Adrenal gland (tissue), 12 donors: Measurements from ENCODE around the gene EML6. TPM values are rescaled to one million over a fixed set of nuclear protein-coding genes. Genes with fewer than 3 reads are reported as not detected.

Experiments
- DNase-seq, 7 donors: peaks; one replicate each; pipeline ENCODE4 v3.0.0-alpha.2; 2019 to 2020
- H3K27ac ChIP-seq, 5 donors: fragments of 200-600 bp; sonication (generic) in 4 of 5; 1 replicate in 3 of 5; 2 replicates in 2 of 5; pipeline versions ENCODE4 v1.5.1 to v1.8.0; 2016 to 2020; ENCODE audit warnings: mild to moderate bottlenecking in 1 of 5
- H3K27me3 ChIP-seq: fragments of 200-600 bp; 2 replicates; pipeline ENCODE4 v1.8.0; 2021
- H3K36me3 ChIP-seq, 2 donors: fragments of 200-600 bp; replicated peaks in 1 of 2; 1 replicate in 1 of 2; 2 replicates in 1 of 2; pipeline versions ENCODE4 v1.5.1 to v1.8.0; 2018 to 2022
- H3K4me1 ChIP-seq, 2 donors: fragments of 200-600 bp; replicated peaks in 1 of 2; 1 replicate in 1 of 2; 2 replicates in 1 of 2; pipeline versions ENCODE4 v1.5.1 to v1.8.0; 2018 to 2021
- H3K4me3 ChIP-seq, 4 donors: fragments of 200-600 bp; sonication (generic) in 3 of 4; one replicate each; pipeline ENCODE4 v1.5.1; 2016 to 2018
- H3K9me3 ChIP-seq, 3 donors: fragments of 200-600 bp; sonication (generic) in 1 of 3; replicated peaks in 1 of 3; 1 replicate in 2 of 3; 2 replicates in 1 of 3; pipeline versions ENCODE4 v1.5.1 to v1.8.0; 2016 to 2021
- CTCF ChIP-seq, 6 experiments: fragments of 450-650 bp in 4 of 6; fragments of 200-600 bp in 2 of 6; sonication (generic) in 1 of 6; IDR thresholded peaks; 1 replicate in 5 of 6; 2 replicates in 1 of 6; pipeline versions ENCODE4 v1.5.1 to v1.8.0; 2016 to 2021; ENCODE audit warnings: antibody characterized with exemption in 6 of 6, mild to moderate bottlenecking in 2 of 6, moderate library complexity in 1 of 6
- POLR2A ChIP-seq, 2 donors: fragments of 450-650 bp; IDR thresholded peaks; one replicate each; pipeline ENCODE4 v1.6.1; 2017; ENCODE audit warnings: antibody characterized with exemption in 2 of 2, mild to moderate bottlenecking in 2 of 2, moderate library complexity in 1 of 2
- WGBS, 4 donors: extraction: QIAGEN DNeasy Blood & Tissue Kit in 2 of 4; methylation state at CpG; one replicate each; pipeline versions ENCODE4 v1.1.5 to v1.1.7; 2013 to 2017; 5-methylcytosine and 5-hydroxymethylcytosine counted together
- intact Hi-C, 2 donors: fragments of 100-400 bp; cut with DNase I; formaldehyde crosslinking; loops; one replicate each; pipeline versions ENCODE4 v1.14.1 to v1.15.0; 2022 to 2023
- polyA plus RNA-seq, 3 donors: library from polyadenylated mRNA; stranded (reverse); fragments of 200-250 nt in 2 of 3; fragments of 350-450 nt in 1 of 3; fragmentation: Illumina TruSeq in 1 of 3; extraction: RNeasy Lipid Tissue Mini Kit (QIAGEN cat#74804) in 1 of 3; gene quantifications; one replicate each; pipeline ENCODE4 v1.2.3, GENCODE V29; 2013 to 2014
- total RNA-seq, 9 donors: library from RNA; depleted of rRNA in 4 of 9; stranded (reverse); fragments of >200 nt in 4 of 9; fragments of 120-200 nt in 1 of 9; fragmentation: NEBNext Ultra II Directional in 1 of 9; extraction: Animal tissue kit (Norgen Biotek cat#: 25700) in 1 of 9; gene quantifications; one replicate each; pipeline versions ENCODE4 v1.1.0 to v1.2.4, GENCODE V29; 2013 to 2023
- donor health status: healthy with polysubstance abuse.
- donor health status: Bipolar disorder and iron deficiency.
- donor health status: DM: yes; HTN: yes; CAD: no.
- donor health status: DM: no; HTN: no; CAD: no.
- donor health status: DM: no; HTN: no; CAD: no.
- donor health status: DM: yes; HTN: yes; CAD: no.

Gene EML6
- total and polyA plus RNA-seq, 12 donors = 6.0 to 19.3 (median 10.9) TPM

DNA sequence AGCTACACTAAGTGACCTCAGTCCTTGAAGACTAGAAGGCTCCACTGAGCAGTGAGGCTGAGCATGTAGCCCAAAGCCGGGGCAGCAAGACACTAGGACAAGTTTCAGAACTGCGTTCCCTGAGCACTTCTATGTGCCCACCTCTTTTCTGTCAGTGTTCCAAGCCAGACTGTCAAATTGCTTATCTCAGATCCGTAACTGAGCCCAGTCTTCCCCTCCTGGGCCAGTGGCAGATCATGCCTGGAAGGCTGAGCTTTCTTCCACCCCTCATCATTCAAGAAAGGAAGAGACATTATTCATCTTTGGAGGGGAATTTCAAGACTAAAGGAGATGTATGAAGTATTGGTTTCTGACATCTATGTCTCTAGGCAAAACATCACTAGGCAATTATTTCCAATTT is 49.8 kb downstream of the EML6 start:
- Histone ChIP-seq H3K27ac (no peak overlapping the region), H3K4me1 (peaks cover 0 to 2% of the 10 kb centered on the region in 2 donors), H3K36me3 (no peaks in the 10 kb centered on the region), H3K27me3 (no peaks in the 10 kb centered on the region), H3K4me3 (no peak overlapping the region), H3K9me3 (no peaks in the 10 kb centered on the region)
- no peak for DNase-seq
- WGBS, 4 donors = 80 to 91% (median 87%) methylated on average over 2 to 3 of the region's 3 CpGs
- intact Hi-C loops = no loop called here
- no peak for TF ChIP-seq POLR2A (IDR thresholded peaks at IDR 0.05)
- no peak for TF ChIP-seq CTCF (IDR thresholded peaks at IDR 0.05)

DNA sequence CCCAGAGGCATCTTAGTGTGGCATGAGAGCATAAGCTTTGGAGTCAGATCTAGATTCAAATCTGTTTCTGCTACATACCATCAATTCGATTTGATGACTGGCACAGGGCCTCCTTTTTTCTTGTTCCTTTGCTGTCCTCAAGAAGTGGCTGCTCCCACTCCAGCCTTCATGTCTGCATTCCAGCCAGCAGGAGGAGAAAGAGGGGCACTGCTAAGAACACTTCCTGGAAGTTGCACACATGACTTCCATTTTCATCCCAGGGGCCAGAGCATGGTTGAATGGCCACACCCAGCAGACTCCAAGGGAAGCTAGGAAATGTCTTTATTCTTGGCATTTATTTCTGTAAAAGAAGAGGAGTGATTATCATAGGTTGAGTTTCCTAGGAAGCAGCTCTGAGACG is 50.4 kb downstream of the EML6 start:
- WGBS, 4 donors = 79 to 92% (median 88%) methylated on average over 2 of the region's 2 CpGs
- intact Hi-C loops = no loop called here
- H3K4me1 ChIP-seq = no peaks in the 10 kb centered on the region
- H3K27ac ChIP-seq = no peak overlapping the region
- no peaks in the 10 kb centered on the region for H3K9me3 ChIP-seq
- no peaks in the 10 kb centered on the region for H3K36me3 ChIP-seq
- no peaks in the 10 kb centered on the region for H3K27me3 ChIP-seq
- H3K4me3 ChIP-seq = no peak overlapping the region
- TF ChIP-seq CTCF (IDR thresholded peaks at IDR 0.05) (no peak), POLR2A (IDR thresholded peaks at IDR 0.05) (no peak)
- DNase-seq = no peak

GRCh38 chr2:54775710-54776109 is 52.2 kb downstream of the EML6 start:
- no peak for TF ChIP-seq POLR2A (IDR thresholded peaks at IDR 0.05)
- intact Hi-C loops = no loop called here
- Histone ChIP-seq H3K27ac (no peak overlapping the region), H3K4me3 (no peak overlapping the region), H3K36me3 (no peaks in the 10 kb centered on the region), H3K4me1 (no peaks in the 10 kb centered on the region), H3K27me3 (no peaks in the 10 kb centered on the region), H3K9me3 (no peaks in the 10 kb centered on the region)
- DNase-seq = no peak

GRCh38 chr2:54776494-54776893 is 53.0 kb downstream of the EML6 start:
- no peak overlapping the region for H3K27ac ChIP-seq
- intact Hi-C loops = no loop called here
- H3K27me3 ChIP-seq = no peaks in the 10 kb centered on the region

More at GRCh38 chr2:54776494-54776893, 53.0 kb downstream of the EML6 start:
- 77 to 81% (median 80%) methylated on average over 2 of the region's 2 CpGs for WGBS, 4 donors
- Histone ChIP-seq H3K36me3 (no peaks in the 10 kb centered on the region), H3K9me3 (no peaks in the 10 kb centered on the region), H3K4me3 (no peak overlapping the region), H3K4me1 (no peaks in the 10 kb centered on the region)
- DNase-seq = no peak
- TF ChIP-seq CTCF (IDR thresholded peaks at IDR 0.05) (no peak), POLR2A (IDR thresholded peaks at IDR 0.05) (no peak)
